HK-2 (cell line): Measurements from ENCODE around the gene RPRM.
"Not testable (repeated sequence)": the region's sequence is repeated elsewhere in the genome, so short reads cannot be mapped to it uniquely, and the experiment has no call there.

ENCODE experiments used
- DNase-seq: peaks from one replicate; pipeline ENCODE4 v3.0.0-alpha.2; 2018; ENCODE audit not compliant: unreplicated experiment

The RPRM gene

DNA sequence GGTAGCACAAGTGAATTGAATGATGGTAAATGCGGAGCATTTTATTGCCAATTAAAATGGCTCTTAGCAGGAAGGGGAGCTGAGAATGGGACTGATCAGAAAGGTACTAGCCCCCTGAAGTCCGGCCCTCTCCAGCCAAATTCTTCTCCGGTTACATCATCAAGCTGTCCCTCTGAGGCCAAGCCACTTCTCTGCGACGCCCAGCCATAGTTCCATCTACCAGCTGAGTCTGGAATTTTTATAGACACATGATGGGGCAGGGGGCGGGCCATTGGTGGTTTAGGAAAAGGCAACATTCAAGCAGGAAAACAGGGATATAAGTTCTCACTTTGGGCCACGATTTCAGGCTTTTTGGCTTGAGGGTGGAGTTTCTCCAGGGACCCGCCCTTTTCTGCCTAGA is 22.7 kb downstream of the RPRM start:
- no peak for DNase-seq

DNA sequence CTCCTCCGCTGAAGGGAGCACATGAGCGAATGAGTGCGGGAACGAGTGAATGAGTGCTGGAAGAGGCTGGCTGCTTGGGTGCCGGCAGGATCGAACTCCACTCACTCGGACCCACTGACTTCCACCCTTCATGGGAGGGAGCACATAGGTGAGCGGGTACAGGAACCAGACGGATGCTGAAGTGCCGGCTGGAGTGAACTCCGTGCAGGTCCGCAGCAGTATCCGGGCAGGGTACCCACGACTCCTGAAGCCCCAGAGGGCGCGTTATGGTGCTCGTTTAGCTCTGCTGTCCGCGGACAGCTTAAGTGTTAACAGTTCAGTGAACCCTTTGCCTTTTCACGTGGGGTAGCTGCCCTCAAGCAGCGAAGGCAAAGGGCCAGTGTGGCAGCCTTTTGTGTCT is 23.2 kb downstream of the RPRM start:
- no peak for DNase-seq

DNA sequence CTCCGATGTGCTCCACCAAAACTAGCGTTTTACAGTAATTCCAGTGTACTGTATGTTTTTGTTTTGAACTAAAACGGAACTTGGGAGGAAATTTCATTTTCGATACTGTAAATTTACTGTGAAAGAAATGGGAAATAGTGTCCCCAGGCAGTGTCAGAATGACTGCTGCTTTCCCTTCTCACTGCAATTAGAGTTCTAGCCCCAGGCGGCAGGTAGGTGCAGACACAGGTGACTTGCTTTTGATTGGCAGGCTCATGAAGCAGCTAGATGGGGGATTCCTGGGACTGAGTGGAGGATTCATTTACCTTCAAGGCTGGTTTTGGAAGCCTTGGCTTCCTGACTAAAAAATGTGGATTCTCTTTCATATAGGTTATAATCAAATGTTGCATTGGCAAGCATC is 27.0 kb downstream of the RPRM start:
- no peak for DNase-seq

DNA sequence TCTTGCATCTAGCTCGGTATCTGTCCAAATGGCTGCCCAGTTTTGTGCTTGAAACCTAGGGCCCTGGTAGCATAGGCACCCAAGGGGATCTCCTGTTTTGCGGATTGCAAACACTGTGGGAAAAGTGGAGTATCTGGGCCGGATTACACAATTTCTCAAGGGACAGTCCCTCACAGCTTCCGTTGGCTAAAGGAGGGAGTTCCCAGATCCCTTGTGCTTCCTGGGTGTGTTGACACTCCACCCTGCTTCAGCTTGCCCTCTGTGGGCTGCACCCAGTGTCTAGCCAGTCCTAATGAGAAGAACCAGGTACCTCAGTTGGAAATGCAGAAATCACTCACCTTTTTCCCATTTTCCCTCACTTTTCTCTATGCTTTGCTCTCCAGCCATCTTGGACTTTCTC is 35.5 kb downstream of the RPRM start:
- DNase-seq, result no peak

DNA sequence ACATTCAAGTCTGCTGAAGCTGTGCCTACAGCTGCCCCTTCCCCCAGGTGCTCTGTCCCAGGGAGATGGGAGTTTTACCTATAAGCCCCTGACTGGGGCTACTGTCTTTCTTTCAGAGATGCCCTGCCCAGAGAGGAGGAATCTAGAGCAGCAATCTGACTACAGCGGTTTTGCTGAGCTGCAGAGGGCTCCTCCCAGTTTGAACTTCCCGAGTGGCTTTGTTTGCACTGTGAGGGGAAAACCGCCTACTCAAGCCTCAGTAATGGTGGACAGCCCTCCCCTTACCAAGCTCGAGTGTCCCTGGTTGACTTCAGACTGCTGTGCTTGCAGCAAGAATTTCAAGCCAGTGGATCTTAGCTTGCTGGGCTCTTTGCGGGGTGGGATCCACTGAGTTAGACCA is 35.9 kb downstream of the RPRM start:
- not testable (repeated sequence) for DNase-seq

DNA sequence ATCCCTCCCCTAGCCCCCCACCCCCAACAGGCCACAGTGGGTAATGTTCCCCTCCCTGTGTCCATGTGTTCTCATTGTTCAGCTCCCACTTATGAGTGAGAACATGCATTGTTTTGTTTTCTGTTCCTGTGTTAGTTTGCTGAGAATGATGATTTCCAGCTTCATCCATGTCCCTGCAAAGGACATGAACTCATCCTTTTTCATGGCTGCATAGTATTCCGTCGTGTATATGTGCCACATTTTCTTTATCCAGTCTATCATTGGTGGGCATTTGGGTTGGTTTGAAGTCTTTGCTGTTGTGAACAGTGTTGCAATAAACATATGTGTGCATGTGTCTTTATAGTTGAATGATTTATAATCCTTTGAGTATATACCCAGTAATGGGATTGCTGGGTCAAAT is 38.5 kb downstream of the RPRM start:
- DNase-seq, result not testable (repeated sequence)

DNA sequence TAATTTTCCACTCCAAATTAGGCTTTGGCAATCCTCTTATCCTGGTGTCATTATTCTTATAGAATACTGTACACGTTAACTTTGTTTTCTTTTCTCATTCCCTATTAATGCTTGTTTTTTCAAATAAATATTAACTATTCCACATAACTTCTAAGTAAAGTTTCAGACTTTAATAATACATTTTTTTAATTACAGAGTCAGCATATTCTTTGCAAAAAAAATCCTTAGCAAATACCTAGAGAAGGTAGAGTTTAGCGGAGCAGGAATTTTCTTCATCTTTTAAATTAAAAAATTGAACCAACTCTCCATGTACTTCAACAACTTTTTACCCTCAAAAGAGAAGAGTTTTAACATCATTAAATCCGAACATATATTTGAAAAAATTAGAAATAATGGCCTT is 45.2 kb downstream of the RPRM start:
- no peak for DNase-seq

DNA sequence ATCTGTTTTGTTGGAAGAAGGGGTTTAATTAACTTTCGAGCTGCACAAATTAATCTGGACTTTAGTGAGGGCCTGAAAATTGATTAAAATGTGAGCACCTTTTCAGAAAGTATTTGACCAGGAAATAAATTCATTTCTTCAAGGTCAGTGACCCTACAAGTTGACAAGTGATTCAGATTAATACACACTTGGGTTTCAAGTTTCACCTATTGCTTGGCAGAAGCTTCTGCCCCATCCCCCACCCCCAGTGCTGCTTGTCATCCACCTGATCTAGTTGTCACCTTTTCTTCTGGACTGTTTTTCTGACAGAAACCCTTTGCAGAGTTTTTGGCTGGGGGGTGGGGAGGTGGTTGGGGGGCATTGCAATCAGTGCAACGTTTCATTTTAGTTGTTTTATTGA is 46.2 kb downstream of the RPRM start:
- no peak for DNase-seq

DNA sequence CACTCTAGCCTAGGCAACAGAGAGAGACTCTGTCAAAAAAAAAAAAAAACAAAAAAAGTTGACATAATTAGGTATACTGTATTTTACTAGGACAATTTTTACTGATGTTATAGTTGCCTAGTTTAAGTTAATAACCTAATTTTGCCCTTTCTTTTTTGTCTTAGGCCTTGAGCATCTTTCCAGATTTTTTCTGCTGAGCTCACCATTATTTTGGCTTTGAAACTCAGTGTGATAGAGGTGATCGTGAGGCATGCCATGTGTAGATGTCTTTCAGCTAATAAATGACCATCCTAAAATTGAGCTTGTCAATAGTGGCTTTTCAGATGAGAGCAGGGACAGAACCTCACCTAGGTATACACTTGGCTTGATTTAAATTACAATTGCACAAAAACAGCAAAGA is 47.4 kb downstream of the RPRM start:
- DNase-seq, result no peak
